DOHH2 (cell line): ENCODE data around the gene ERMN.

ENCODE experiments used
- H3F3A ChIP-seq: fragments of 200-600 bp; sonication (generic), shearing (Covaris generic); 2 replicates; pipeline ENCODE4 v1.6.0; 2016; ENCODE audit warnings: antibody characterized with exemption, mild to moderate bottlenecking; ENCODE audit not compliant: control insufficient read depth, insufficient read depth
- H3K27ac ChIP-seq: fragments of 200-600 bp; sonication (generic); 2 replicates; pipeline ENCODE4 v1.5.1; 2014; ENCODE audit warnings: low read depth, mild to moderate bottlenecking, low read length, moderate library complexity
- H3K27me3 ChIP-seq: fragments of 200-600 bp; sonication (generic); 2 replicates; pipeline ENCODE4 v1.6.1; 2014; ENCODE audit warnings: mild to moderate bottlenecking, low read length, mixed read lengths; ENCODE audit not compliant: control insufficient read depth
- H3K36me3 ChIP-seq: fragments of 200-600 bp; sonication (generic); 2 replicates; pipeline ENCODE4 v1.6.1; 2014; ENCODE audit warnings: mild to moderate bottlenecking, low read length, moderate library complexity, mixed read lengths; ENCODE audit not compliant: control insufficient read depth
- H3K4me1 ChIP-seq: fragments of 200-600 bp; sonication (generic); 2 replicates; pipeline ENCODE4 v1.6.1; 2014; ENCODE audit warnings: mild to moderate bottlenecking, low read length, mixed read lengths; ENCODE audit not compliant: control insufficient read depth
- H3K4me2 ChIP-seq: fragments of 200-600 bp; sonication (generic); 2 replicates; pipeline ENCODE4 v1.6.0; 2014; ENCODE audit warnings: mild to moderate bottlenecking, low read length, moderate library complexity
- H3K4me3 ChIP-seq: fragments of 200-600 bp; sonication (generic); 2 replicates; pipeline ENCODE4 v1.5.1; 2014; ENCODE audit warnings: mild to moderate bottlenecking, low read length, mixed read lengths
- H3K79me2 ChIP-seq: fragments of 200-600 bp; sonication (generic); 2 replicates; pipeline ENCODE4 v1.6.1; 2014; ENCODE audit warnings: mild to moderate bottlenecking, low read length, mixed read lengths; ENCODE audit not compliant: control insufficient read depth
- H3K9me2 ChIP-seq: fragments of 200-600 bp; sonication (generic); replicated peaks from 2 replicates; pipeline ENCODE4 v1.6.1; 2014; ENCODE audit warnings: mild to moderate bottlenecking, low read length, mixed read lengths; ENCODE audit not compliant: control insufficient read depth
- H3K9me3 ChIP-seq: fragments of 200-600 bp; sonication (generic); 2 replicates; pipeline ENCODE4 v1.6.1; 2014; ENCODE audit warnings: antibody characterized with exemption, low read length, mixed read lengths; ENCODE audit not compliant: control insufficient read depth, insufficient read depth
- H4K20me1 ChIP-seq: fragments of 200-600 bp; sonication (generic); 2 replicates; pipeline ENCODE4 v1.6.0; 2014; ENCODE audit warnings: low read depth, mild to moderate bottlenecking, antibody characterized with exemption, low read length, moderate library complexity; ENCODE audit not compliant: control insufficient read depth, insufficient read depth
- CTCF ChIP-seq: fragments of 200-600 bp; sonication (generic); IDR thresholded peaks from one replicate; pipeline ENCODE4 v1.5.1; 2014; ENCODE audit warnings: antibody characterized with exemption, mild to moderate bottlenecking, low read depth, low read length; ENCODE audit not compliant: poor library complexity, severe bottlenecking
- EZH2phosphoT487 ChIP-seq: fragments of 200-600 bp; sonication (generic); IDR thresholded peaks from 2 replicates; pipeline ENCODE4 v1.6.1; 2017; ENCODE audit warnings: borderline replicate concordance, mild to moderate bottlenecking, antibody characterized with exemption, low read length, moderate library complexity, mixed read lengths

ERMN gene

DNA sequence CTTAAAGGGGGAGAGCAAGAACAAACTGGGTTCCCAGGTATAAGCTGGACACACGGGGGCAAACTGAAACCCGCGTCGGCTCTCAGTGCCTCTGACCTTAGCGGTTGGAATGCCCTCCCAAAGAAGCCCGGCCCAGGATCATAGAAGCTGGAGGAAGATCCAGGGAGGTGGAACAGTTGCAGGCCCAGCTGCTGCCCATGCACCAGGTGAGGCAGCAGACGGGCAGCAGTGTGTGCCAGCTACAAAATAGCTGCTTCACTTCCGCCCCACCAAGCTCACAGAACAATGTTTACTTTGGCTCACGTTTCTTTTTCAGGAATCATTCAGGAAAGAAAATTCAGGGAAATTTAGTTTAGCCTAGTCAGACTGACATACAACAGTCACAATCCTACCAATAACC lies 3.9 kb upstream of the ERMN start:
- Histone ChIP-seq H3K36me3 (no peaks in the 10 kb centered on the region), H3K4me3 (no peak overlapping the region), H3K27ac (no peak overlapping the region), H3K79me2 (no peaks in the 10 kb centered on the region), H3F3A (0 out of 2 replicates have a peak, but pooled peaks cover 2% of the 10 kb centered on the region), H3K4me1 (peaks cover 17% of the 10 kb centered on the region), H3K9me3 (no peaks in the 10 kb centered on the region), H3K27me3 (no peaks in the 10 kb centered on the region), H3K4me2 (no peak overlapping the region), H3K9me2 (no peaks in the 10 kb centered on the region), H4K20me1 (no peaks in the 10 kb centered on the region)
- TF ChIP-seq EZH2phosphoT487, result no peak
- TF ChIP-seq CTCF, result no peak

DNA sequence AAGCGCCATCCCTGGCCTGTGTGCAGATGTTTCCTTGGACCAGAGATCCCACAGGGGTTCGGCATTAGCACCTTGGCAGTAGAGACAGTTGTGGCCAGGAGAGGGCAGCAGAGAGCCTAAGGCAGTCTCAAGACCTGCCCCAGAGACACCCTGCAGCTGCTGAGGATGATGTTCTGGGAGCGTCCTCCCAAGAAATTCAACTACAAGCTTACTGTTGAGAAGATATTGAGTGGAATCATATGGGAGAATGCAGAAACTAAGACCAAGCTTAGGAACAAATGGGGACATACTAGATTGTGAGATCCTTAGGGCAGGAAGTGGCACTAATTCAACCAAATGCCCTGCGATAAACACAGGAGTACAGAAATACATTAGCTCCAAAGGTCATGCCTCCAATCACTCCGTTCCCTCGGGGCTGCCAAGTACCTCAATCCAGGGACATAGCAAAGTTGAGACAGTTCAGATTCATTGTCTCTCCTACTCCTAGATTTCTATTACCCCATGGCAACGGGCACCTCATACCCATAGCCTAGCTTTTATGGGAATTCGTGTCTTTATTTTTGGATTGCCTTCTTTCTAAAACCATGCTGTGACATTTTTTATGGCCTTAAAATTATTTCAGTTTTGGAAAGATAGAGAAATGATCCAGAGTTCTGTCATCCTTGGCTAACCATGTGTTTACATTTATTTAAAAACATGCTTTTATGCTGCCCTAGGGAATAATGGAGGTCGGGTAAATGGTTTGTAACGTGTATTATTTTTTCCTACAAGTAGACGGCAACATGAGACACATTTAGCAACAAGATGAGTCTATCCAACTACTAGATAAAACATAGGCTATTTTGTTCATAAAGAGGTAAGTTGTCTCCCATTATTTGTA lies 2.2 kb upstream of the ERMN start:
- Histone ChIP-seq H3K79me2 (no peaks in the 10 kb centered on the region), H3K9me2 (no peaks in the 10 kb centered on the region), H3K36me3 (no peaks in the 10 kb centered on the region), H3K27ac (no peak overlapping the region), H3K4me2 (peak overlapping the region; percentile 52), H3K27me3 (no peaks in the 10 kb centered on the region), H3F3A (0 out of 2 replicates have a peak, but pooled peaks cover 2% of the 10 kb centered on the region), H3K9me3 (no peaks in the 10 kb centered on the region), H4K20me1 (no peaks in the 10 kb centered on the region), H3K4me1 (peaks cover 17% of the 10 kb centered on the region), H3K4me3 (peak overlapping the region; percentile 24)
- peak; percentile 97 for TF ChIP-seq CTCF
- TF ChIP-seq EZH2phosphoT487, result no peak

- no peaks in the 10 kb centered on the region for H4K20me1 ChIP-seq
- H3F3A ChIP-seq, result 0 out of 2 replicates have a peak, but pooled peaks cover 2% of the 10 kb centered on the region
- peaks cover 17% of the 10 kb centered on the region for H3K4me1 ChIP-seq
- H3K9me3 ChIP-seq, result no peaks in the 10 kb centered on the region
- TF ChIP-seq CTCF, result no peak
- TF ChIP-seq EZH2phosphoT487, result no peak
- no peaks in the 10 kb centered on the region for H3K36me3 ChIP-seq
- peak overlapping the region; percentile 24; the same call in 1 of the 2 replicates for H3K4me3 ChIP-seq
- no peaks in the 10 kb centered on the region for H3K9me2 ChIP-seq
- H3K27me3 ChIP-seq, result no peaks in the 10 kb centered on the region
- H3K4me2 ChIP-seq, result peak overlapping the region; percentile 52
- H3K27ac ChIP-seq, result no peak overlapping the region
- no peaks in the 10 kb centered on the region for H3K79me2 ChIP-seq
These were observed 1.6 kb upstream of the ERMN start for GRCh38 chr2:157327200-157327599.
